ENCODE data around the gene UGT3A1.

- TF ChIP-seq, protein P1, sequence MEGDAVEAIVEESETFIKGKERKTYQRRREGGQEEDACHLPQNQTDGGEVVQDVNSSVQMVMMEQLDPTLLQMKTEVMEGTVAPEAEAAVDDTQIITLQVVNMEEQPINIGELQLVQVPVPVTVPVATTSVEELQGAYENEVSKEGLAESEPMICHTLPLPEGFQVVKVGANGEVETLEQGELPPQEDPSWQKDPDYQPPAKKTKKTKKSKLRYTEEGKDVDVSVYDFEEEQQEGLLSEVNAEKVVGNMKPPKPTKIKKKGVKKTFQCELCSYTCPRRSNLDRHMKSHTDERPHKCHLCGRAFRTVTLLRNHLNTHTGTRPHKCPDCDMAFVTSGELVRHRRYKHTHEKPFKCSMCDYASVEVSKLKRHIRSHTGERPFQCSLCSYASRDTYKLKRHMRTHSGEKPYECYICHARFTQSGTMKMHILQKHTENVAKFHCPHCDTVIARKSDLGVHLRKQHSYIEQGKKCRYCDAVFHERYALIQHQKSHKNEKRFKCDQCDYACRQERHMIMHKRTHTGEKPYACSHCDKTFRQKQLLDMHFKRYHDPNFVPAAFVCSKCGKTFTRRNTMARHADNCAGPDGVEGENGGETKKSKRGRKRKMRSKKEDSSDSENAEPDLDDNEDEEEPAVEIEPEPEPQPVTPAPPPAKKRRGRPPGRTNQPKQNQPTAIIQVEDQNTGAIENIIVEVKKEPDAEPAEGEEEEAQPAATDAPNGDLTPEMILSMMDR (IDR thresholded peaks at IDR 0.05) = no peak
- no peak for TF ChIP-seq POLR2A (IDR thresholded peaks at IDR 0.05)
Observed at GRCh38 chr5:36029914-36030313, 38.7 kb upstream of the UGT3A1 start.

Data from Peyer's patch (tissue), 4 donors.